GM18519 (cell line): ENCODE data around the gene ASXL1.

Experiments
- ATAC-seq: cut with Tn5 transposase; IDR thresholded peaks from one replicate; pipeline ENCODE4 v1.9.1; 2021; ENCODE audit warnings: mild to moderate bottlenecking, moderate library complexity; ENCODE audit not compliant: unreplicated experiment, low FRiP score

ASXL1 gene

GRCh38 chr20:32450484-32451061, 92.4 kb downstream of the ASXL1 start:
- no peak for ATAC-seq

GRCh38 chr20:32451340-32451681, 93.2 kb downstream of the ASXL1 start:
- ATAC-seq: no peak

- no peak for ATAC-seq
These were observed 93.7 kb downstream of the ASXL1 start for GRCh38 chr20:32451682-32452461.

DNA sequence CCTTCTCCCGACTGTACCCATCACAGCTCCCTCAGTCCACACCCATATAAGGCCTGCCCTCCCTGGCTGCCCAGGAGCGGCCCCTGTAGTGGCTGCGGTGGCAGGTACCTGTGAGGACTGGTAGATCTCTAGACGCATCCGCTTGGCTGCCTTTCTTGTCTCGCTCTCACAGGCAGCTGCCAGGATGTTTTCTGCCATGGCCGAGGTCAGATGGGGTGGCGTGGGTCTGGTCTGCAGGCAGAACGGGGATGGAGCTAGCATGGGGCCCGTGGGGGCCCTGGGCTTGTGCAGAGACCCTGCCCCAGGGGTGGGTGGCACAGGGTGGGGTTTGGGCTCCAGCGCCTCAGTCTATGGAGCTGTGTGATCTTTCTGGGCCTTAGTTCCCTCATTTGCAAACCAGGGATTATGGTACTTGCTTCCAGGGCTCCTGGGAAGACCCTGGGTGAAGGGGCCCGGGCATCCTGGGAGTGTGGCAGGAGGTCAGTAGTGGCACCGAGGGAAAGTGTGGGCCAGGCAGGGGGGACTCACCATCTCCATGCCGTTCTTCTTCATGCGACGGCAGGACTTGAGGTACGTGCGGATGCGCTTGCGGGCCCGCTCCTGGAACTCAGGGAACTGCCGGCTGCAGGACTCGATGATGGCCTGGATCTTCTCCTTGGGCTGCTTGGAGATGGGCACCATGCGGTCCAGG, 94.8 kb downstream of the ASXL1 start:
- ATAC-seq: no peak

GRCh38 chr20:32453467-32454163, 95.5 kb downstream of the ASXL1 start:
- no peak for ATAC-seq

DNA sequence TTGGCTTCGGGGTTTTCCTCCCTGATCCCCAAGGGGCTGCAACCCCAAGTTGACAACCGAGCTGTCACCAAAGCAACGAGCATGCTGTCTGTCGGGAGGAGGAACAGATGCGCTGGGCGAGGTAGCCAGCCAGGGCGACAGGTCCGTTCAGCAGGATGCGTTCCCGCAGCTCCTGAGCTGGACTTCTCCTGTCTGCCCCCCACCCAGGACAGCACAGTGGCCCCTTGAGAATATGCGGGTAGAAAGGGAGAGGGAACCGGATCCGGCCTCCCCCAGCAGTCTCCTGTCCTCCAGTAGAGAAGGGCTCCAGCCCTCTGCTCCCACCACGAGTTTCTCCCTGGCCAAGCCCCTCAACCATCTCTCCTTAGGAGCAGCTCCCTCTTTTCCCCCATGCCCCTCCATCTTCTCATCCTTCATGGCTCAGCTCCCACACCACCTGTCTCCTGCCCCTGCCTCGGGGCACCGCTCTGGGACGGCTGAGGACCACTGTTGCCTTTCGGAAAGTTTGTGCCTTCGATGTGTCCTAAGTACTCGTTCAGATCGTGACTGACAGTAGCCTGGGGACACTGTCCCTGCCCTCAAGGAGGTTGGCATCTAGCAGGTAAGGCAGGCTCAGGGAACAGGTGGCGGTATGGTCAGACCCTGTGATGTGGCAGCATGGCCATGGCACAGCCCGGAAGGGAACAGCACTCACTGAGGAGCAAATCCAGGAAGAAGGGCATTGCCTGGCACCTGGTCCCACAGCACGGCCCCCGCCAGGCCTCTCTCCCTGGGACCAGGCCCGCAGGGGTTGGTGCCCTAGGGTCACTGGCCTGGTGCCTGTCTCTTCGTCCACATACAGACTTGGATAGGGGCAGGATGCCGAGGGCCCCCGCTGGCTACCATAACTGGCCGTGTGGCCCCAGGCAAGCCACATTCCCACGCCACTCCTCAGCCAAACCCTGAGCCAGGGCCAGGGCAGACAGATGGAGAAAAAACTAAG, 96.3 kb downstream of the ASXL1 start:
- ATAC-seq: no peak

DNA sequence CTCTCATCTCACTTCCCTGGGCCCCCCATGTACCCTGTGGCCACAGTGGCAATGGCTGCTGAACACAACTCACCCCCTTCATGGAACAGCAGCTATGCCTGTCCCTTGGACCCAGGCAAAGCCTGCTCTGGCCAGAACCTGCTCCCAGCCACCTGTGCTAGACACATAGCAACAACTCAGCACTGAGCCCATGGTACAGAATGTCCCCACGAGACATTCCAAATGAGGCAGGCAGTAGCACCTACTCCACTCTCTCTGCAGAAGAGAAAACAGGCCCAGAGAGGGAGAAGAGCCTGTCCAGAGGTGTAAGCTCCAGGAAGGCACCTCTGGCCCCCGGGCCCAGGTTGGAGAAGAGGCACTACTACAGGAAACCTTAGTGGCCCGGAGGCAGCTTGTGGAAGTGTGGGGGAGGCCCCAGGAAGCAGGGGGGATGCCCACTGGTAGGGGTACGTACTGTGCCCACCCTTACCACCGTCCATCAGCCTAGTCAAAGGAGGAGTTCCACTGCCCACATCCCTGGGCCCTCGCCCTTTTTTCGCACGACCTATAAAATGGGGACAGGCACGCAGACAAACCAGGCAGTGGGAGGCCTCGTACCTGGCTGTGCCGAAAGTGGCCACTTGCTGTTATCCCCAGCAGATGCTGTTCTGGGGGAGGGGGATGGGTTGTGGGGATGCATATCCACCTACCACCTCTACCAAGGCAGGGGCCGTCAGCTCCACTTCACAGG, 97.2 kb downstream of the ASXL1 start:
- no peak for ATAC-seq

GRCh38 chr20:32455901-32456701, 98.0 kb downstream of the ASXL1 start:
- no peak for ATAC-seq

GRCh38 chr20:32456869-32457478, 98.8 kb downstream of the ASXL1 start:
- no peak for ATAC-seq

DNA sequence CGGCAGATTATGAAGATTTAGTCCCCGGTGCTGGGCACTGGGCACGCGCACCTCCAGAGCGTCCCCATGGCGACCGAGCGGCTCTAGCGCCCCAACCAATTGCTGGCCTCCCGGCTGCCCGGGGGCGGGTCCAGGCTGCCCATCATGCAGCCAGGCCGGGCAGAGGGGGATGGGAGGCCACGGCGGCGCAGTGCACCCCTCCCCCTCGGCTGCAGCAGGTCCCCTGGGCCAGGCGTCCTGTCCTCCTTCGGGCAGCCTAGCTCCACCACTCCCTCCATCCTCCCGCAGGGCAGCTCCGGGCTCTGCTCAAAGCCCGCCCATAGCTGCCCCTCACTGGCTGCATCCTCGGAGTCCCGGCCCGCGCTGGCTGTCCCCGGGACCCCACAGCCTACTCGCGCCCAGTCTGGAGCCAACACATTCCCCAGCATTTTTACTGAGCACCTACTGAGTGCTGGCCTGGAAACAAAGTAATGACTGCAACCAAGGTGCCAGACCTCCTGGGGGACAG, 99.4 kb downstream of the ASXL1 start:
- ATAC-seq: no peak

DNA sequence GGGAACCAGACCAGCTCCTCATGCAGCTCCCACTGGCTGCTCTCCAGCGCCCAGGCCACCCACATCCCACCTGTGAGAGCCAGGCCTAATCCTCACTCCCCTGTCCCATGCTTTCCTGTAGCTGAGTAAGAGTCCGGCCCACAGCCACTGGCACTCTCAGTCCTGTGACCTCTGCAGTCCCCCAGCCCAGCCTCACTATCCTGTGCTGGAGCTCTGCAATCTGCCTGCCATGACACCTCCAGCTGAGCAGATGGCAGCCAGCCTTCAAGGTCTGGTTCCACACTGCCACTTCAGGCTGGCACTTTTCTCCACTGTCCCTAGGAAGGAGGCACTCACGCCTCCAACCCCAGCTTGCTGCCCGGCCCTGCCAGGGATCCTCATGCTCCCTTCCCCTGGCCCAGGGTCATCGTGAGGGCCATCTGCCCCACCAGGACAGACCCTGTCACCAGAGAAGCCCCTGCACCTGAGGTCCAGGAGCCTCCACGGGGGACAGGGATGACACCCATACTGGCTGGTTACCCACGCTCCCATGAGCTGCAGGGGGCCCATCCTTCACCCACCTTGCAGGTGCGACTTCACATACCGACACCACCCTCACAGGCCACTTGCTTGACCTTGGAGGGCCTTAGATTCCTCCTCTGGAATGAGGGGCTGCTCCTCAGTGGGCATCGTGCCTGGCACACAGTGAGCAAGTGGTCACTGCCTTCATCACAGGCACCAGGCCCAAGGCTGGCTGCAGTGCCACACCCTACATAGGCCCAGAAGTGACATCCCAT, 100.1 kb downstream of the ASXL1 start:
- no peak for ATAC-seq

GRCh38 chr20:32458837-32459220, 100.7 kb downstream of the ASXL1 start:
- ATAC-seq: no peak

DNA sequence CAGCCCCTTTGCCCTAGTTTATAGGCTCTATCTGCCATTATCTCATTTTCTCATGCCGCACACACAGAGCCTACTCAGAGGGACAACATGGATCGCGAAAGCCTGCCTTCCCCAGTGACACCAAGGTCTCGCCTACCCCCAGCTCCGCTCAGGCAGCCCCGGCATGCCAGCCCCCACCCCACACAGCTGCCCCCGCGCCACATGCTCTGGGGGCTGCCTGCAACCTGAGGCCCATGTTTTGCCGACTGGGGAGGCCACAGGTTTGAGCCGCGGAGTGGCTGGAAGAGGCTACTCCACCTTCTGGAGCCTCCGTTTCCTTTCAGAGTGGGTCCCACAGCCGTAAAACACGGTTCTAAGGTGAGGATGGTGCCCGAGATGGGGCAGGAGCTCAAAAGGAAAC, 102.1 kb downstream of the ASXL1 start:
- ATAC-seq: no peak

DNA sequence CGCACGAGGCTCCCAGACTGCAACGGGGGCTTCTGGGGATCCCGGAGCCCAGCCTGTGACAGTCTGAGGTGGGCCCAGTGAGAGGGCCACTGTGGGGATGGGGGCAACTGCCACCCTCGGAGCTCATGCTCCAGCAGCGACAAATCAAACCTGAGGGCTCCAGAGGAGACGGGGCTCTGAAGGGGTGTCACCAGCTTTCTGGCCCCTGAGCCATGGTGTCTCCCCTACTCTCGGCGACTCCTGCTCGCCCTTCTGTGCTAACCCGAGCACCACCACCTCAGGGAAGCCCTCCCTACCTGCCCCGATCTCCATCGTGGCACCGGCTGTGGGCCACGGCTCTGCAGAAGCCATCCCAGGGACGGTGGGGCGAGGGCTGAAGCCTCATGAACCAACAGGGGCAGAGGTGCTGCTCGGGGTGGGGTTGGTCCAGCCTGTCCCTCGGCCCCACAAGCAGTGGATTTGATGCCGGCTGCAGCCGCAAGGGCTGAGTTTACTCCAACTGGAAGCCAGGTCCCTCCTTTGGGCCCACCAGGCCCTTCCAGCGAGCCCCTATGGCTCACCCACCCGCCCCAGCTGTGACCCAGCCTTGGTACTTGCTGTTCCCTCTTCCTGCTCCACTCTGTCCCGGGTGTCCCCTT, 102.7 kb downstream of the ASXL1 start:
- ATAC-seq: no peak

DNA sequence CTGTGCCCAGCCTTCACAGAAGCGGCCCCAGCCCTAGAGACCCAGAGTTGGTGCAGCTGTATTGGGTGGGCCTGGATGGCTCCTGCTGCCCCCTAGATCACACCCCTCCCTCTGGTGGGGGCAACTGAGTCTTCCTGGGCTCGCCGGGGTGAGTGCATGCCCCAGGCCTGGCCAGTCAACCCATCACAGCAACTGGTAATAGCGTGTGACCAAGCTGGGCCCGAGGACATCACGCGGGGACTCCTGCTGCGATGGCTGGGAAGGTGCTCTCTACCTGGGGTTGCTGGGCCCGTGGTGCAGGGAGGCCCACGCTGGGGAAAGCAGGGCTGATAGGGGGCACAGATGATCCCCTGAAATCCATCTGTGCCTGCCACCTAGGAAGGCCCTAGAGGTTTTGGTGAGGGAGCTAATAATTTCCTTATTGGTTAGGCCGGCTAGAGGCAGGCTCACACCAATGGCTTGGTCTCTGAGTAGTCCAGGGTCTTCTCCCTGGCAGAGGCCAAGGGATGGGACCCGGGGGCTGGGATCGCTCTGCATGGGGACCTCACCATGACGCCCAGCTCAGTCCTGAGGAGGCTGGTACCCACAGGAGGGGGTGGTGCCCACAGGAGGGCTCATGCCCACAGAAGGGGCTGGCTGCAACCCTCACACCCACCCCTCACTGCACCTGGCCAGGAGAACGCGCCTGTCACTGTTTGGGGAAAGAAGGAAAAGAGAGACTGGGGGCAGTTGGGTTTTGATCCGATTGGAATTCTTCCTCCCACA, 103.9 kb downstream of the ASXL1 start:
- no peak for ATAC-seq
